GM23248 (cell line): ENCODE data around the gene NIPA2.

Experiments
- EZH2 ChIP-seq: fragments of 200-600 bp; sonication (generic); IDR thresholded peaks from 2 replicates; pipeline ENCODE4 v1.6.1; 2018; ENCODE audit warnings: antibody characterized with exemption, mild to moderate bottlenecking; ENCODE audit not compliant: insufficient read depth, poor library complexity, severe bottlenecking
- EZH2phosphoT487 ChIP-seq: fragments of 200-600 bp; sonication (generic); IDR thresholded peaks from 2 replicates; pipeline ENCODE4 v1.6.1; 2018; ENCODE audit warnings: antibody characterized with exemption, moderate library complexity, mild to moderate bottlenecking, low read depth; ENCODE audit not compliant: insufficient read depth

GRCh38 chr15:22911306-22911705 is 72.8 kb downstream of the NIPA2 start:
- no peak for TF ChIP-seq EZH2
- no peak for TF ChIP-seq EZH2phosphoT487
